K562 (cell line): Measurements from ENCODE around the gene GSTA2. TPM values are rescaled to one million over a fixed set of nuclear protein-coding genes. Genes with fewer than 3 reads are reported as not detected.

Source experiments
- ATAC-seq: fragments of 200-7000 bp; cut with Tn5 transposase; 3 replicates; pipeline ENCODE4 v1.9.1; 2020; ENCODE audit warnings: moderate library complexity
- BruUV-seq: library from RNA; stranded (reverse); fragments of 400-500 nt; replicated peaks from 2 replicates; lab custom pipeline; 2021; lab: Mats Ljungman, UMichigan
- CTCF ChIA-PET: fragments of 300-600 bp; formaldehyde crosslinking; extraction: SDS; loops from one replicate; lab custom pipeline; 2021; ENCODE audit warnings: low intra/inter-chr PET ratio; lab: Yijun Ruan, JAX
- POLR2A ChIA-PET: fragments of 300-600, 350-650 bp; sonication (Branson Sonifier 250); formaldehyde crosslinking; extraction: SDS; loops from one replicate; lab custom pipeline; 2021; ENCODE audit warnings: antibody characterized with exemption, inconsistent platforms; lab: Yijun Ruan, JAX
- DNase-seq, 4 experiments: peaks; one replicate each; pipeline versions ENCODE4 v3.0.0 to v3.0.0-alpha.2; 2011 to 2018; ENCODE audit warnings: low spot score in 3 of 4, mixed read lengths in 3 of 4; ENCODE audit errors: extremely low read depth in 1 of 4
- FAIRE-seq: peaks from 2 replicates; lab custom pipeline; 2011; peaks lifted over from hg19 to GRCh38; lab: Jason Lieb, UNC
- H2AFZ ChIP-seq: 2 replicates; pipeline ENCODE4 v1.6.0; 2011; ENCODE audit warnings: low read depth, low read length, control low read depth, inconsistent platforms
- H3K27ac ChIP-seq: fragments of 200-600 bp; 3 replicates; pipeline ENCODE4 v1.8.0; 2011; ENCODE audit warnings: low read depth, mild to moderate bottlenecking, control low read depth, inconsistent platforms, low read length, moderate library complexity, mixed read lengths; ENCODE audit errors: extremely low read depth
- H3K27me3 ChIP-seq, 2 experiments: fragments of 300-600 bp in 1 of 2; 2 replicates in 1 of 2; 3 replicates in 1 of 2; pipeline versions ENCODE4 v1.6.0 to v1.8.0; 2011; ENCODE audit warnings: inconsistent platforms in 2 of 2, low read length in 2 of 2, mild to moderate bottlenecking in 1 of 2, mixed read lengths in 1 of 2, moderate library complexity in 1 of 2; ENCODE audit not compliant: control insufficient read depth in 2 of 2, insufficient read depth in 2 of 2
- H3K36me3 ChIP-seq: fragments of 300-600 bp; 3 replicates; pipeline ENCODE4 v1.8.0; 2011; ENCODE audit warnings: mild to moderate bottlenecking, low read length, inconsistent platforms; ENCODE audit not compliant: control insufficient read depth, insufficient read depth
- H3K4me1 ChIP-seq, 2 experiments: fragments of 200-600 bp in 1 of 2; replicated peaks in 1 of 2; 2 replicates in 1 of 2; 3 replicates in 1 of 2; pipeline versions ENCODE4 v1.5.1 to v1.8.0; 2011; ENCODE audit warnings: inconsistent platforms in 2 of 2, low read length in 2 of 2, mild to moderate bottlenecking in 1 of 2, mixed read lengths in 1 of 2, moderate library complexity in 1 of 2; ENCODE audit not compliant: control insufficient read depth in 2 of 2, insufficient read depth in 2 of 2
- H3K4me2 ChIP-seq: 2 replicates; pipeline ENCODE4 v1.6.1; 2011; ENCODE audit warnings: low read length, control low read depth, inconsistent platforms, mixed read lengths; ENCODE audit not compliant: insufficient read depth
- H3K4me3 ChIP-seq: fragments of 200-600 bp; sonication (generic), shearing (Covaris generic); 2 replicates; pipeline ENCODE4 v1.5.1; 2016; ENCODE audit warnings: control low read depth, inconsistent platforms
- H3K79me2 ChIP-seq: fragments of 200-600 bp; 3 replicates; pipeline ENCODE4 v1.8.0; 2011; ENCODE audit warnings: low read length, inconsistent platforms; ENCODE audit not compliant: control insufficient read depth, insufficient read depth
- H3K9ac ChIP-seq, 2 experiments: 2 replicates each; pipeline versions ENCODE4 v1.6.0 to v1.6.1; 2011; ENCODE audit warnings: low read depth in 2 of 2, low read length in 2 of 2, control low read depth in 1 of 2, inconsistent platforms in 1 of 2, mild to moderate bottlenecking in 1 of 2, mixed read lengths in 1 of 2; ENCODE audit not compliant: insufficient read depth in 1 of 2
- H3K9me1 ChIP-seq: one replicate; pipeline ENCODE4 v1.6.0; 2011; ENCODE audit warnings: inconsistent platforms, mild to moderate bottlenecking, low read length, moderate library complexity; ENCODE audit not compliant: control insufficient read depth, insufficient read depth
- H3K9me3 ChIP-seq: replicated peaks from 2 replicates; pipeline ENCODE4 v1.5.1; 2011; ENCODE audit warnings: low read depth, low read length, inconsistent platforms; ENCODE audit not compliant: control insufficient read depth, insufficient read depth
- H4K20me1 ChIP-seq: replicated peaks from 2 replicates; pipeline ENCODE4 v1.6.1; 2011; ENCODE audit warnings: low read length, inconsistent platforms, mixed read lengths; ENCODE audit not compliant: control insufficient read depth, insufficient read depth
- ARID2 ChIP-seq: fragments of 450-650 bp; IDR thresholded peaks from 2 replicates; pipeline ENCODE4 v1.6.1; 2017; ENCODE audit warnings: antibody characterized with exemption, mild to moderate bottlenecking
- FOXK2 ChIP-seq, 2 experiments: fragments of 450-650 bp; IDR thresholded peaks in 1 of 2; conservative IDR thresholded peaks in 1 of 2; 2 replicates each; pipeline ENCODE4 v1.6.1; 2016; ENCODE audit warnings: low read depth in 2 of 2, mild to moderate bottlenecking in 1 of 2
- GTF2A2 ChIP-seq: IDR thresholded peaks from 2 replicates; pipeline ENCODE4 v1.6.1; 2016; ENCODE audit warnings: mild to moderate bottlenecking, missing genetic modification characterization, missing compliant biosample characterization
- KLF16 ChIP-seq: IDR thresholded peaks from 2 replicates; pipeline ENCODE4 v1.6.1; 2016; ENCODE audit warnings: antibody characterized with exemption
- PCBP1 ChIP-seq: fragments of 200-400 bp; formaldehyde crosslinking; IDR thresholded peaks from 2 replicates; pipeline ENCODE4 v1.6.1; 2018; ENCODE audit warnings: mild to moderate bottlenecking, low read depth, low read length; ENCODE audit not compliant: poor library complexity, severe bottlenecking
- POU5F1 ChIP-seq: fragments of 150-350 bp; IDR thresholded peaks from 2 replicates; pipeline ENCODE4 v1.6.1; 2014; ENCODE audit warnings: borderline replicate concordance, low read length, low read depth, mild to moderate bottlenecking; ENCODE audit not compliant: partially characterized antibody
- STAG1 ChIP-seq: sonication (generic); formaldehyde crosslinking; IDR thresholded peaks from 2 replicates; pipeline ENCODE4 v1.5.0; 2020; ENCODE audit warnings: missing genetic modification reagents, borderline replicate concordance
- ZNF316 ChIP-seq: fragments of 450-650 bp; IDR thresholded peaks from 2 replicates; pipeline ENCODE4 v1.6.1; 2016
- WGBS: fragments of 100-300 bp; shearing (Covaris generic); methylation state at CpG from one replicate; pipeline ENCODE4 v1.1.6; 2016; ENCODE audit warnings: low coverage, mixed read lengths; ENCODE audit not compliant: insufficient coverage; ENCODE audit errors: missing lambda C conversion rate; 5-methylcytosine and 5-hydroxymethylcytosine counted together
- in situ Hi-C: fragments of 300-500 bp; cut with MboI; formaldehyde crosslinking; loops from 4 replicates; pipeline ENCODE4 v1.15.0; 2018; ENCODE audit warnings: inconsistent platforms, mixed read lengths
- intact Hi-C: fragments of 100-400 bp; cut with micrococcal nuclease; formaldehyde crosslinking; loops from 2 replicates; pipeline ENCODE4 v1.14.2; 2022
- polyA plus RNA-seq, 8 experiments: library from polyadenylated mRNA; depleted of rRNA in 4 of 8; stranded (reverse) in 5 of 8; unstranded in 3 of 8; fragments of >200 nt; fragmentation: Nextera tagmentation in 2 of 8; fragmentation: Illumina TruSeq in 1 of 8; extraction: Ambion mirVana in 2 of 8; extraction: Trizol in 1 of 8; gene quantifications; 2 replicates each; pipeline versions ENCODE4 v1.2.1 to v1.2.3, GENCODE V29; 2011 to 2014; ENCODE audit warnings: inconsistent platforms in 1 of 8, missing spikeins in 1 of 8
- total RNA-seq, 7 experiments: library from RNA; depleted of rRNA in 6 of 7; stranded (reverse); fragments of >200 nt in 6 of 7; fragmentation: Illumina TruSeq in 2 of 7; extraction: Trizol in 2 of 7; gene quantifications; 2 replicates each; pipeline versions ENCODE4 v1.2.1 to v1.2.3, GENCODE V29; 2011 to 2021; ENCODE audit warnings: low replicate concordance in 1 of 7
- TF ChIP-seq, protein P1 (sequence below): fragments of 250-450 bp; sonication (Bioruptor Pico); IDR thresholded peaks from 2 replicates; pipeline ENCODE4 v1.4.0; 2020; ENCODE audit warnings: mild to moderate bottlenecking, moderate library complexity
- TF ChIP-seq, protein P2 (sequence below): fragments of 250-450 bp; sonication (Bioruptor Pico); IDR thresholded peaks from 2 replicates; pipeline ENCODE4 v1.8.0; 2021; ENCODE audit warnings: moderate library complexity, mild to moderate bottlenecking, inconsistent platforms
- TF ChIP-seq, protein P3 (sequence below): fragments of 200-800 bp; sonication (Bioruptor generic); IDR thresholded peaks from 2 replicates; pipeline ENCODE4 v1.6.1; 2016; ENCODE audit warnings: missing genetic modification characterization, missing compliant biosample characterization
- TF ChIP-seq, protein P4 (sequence below): fragments of 250-450 bp; sonication (Bioruptor Pico); IDR thresholded peaks from 2 replicates; pipeline ENCODE4 v1.9.0; 2021; ENCODE audit warnings: mild to moderate bottlenecking, inconsistent platforms

GSTA2 gene
- total and polyA plus RNA-seq, 9 of the 15 experiments (the other 6 are each of a cell fraction or from before 2014, with no cell fraction given): 0.11 to 0.24 (median 0.14) TPM; not detected in 3

DNA sequence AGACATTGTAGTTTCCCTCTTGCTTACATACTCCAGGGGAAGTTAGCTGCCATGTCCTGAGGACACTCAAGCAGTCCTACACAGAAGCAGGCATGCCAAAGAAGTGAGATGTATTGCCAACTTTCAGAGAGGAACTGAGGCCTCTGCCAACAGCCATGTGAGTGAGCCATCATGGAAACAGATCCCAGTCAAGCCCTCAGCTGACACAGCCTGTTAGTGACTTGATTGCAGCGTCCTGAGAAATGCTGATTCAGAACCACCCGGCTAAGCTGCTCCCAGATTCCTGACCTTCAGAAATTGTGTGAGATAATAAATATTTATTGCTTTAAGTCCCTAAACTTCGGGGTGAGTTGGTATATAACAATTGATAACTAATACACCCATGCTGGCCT lies 38.1 kb downstream of the GSTA2 start:
- in situ Hi-C loops (loop anchor here (10.0 kb wide), 1 partner anchor 330 kb away; no protein-coding TSS in a partner anchor), intact Hi-C loops (loop anchor here (2.0 to 10.0 kb wide), 2 partner anchors 38 to 270 kb away; partner anchors contain the start of genes GSTA2 and GSTA4)
- Histone ChIP-seq H3K36me3 (no peaks in the 10 kb centered on the region), H4K20me1 (no peaks in the 10 kb centered on the region), H3K9me3 (no peaks in the 10 kb centered on the region), H3K4me3 (no peak overlapping the region), H3K27ac (no peak overlapping the region; the same call in 2 of the 3 replicates), H2AFZ (peak overlapping the region; percentile 76), H3K9ac (no peak overlapping the region), H3K27me3 (no peaks in the 10 kb centered on the region), H3K79me2 (no peaks in the 10 kb centered on the region), H3K4me2 (peak overlapping the region; percentile 36; the same call in 1 of the 2 replicates), H3K9me1 (no peaks in the 10 kb centered on the region), H3K4me1 (peaks cover 14 to 32% of the 10 kb centered on the region in 2 experiments)
- no TSS peak for BruUV-seq
- CTCF ChIA-PET: interaction anchor here (0.5 to 0.6 kb wide), 2 partner anchors 24 to 438 kb away, joined by 3 read pairs; no protein-coding TSS in a partner anchor
- peak in 2 of 4 experiments; percentile 14 to 29 for DNase-seq
- 14% methylated on average over 3 of the region's 3 CpGs for WGBS
- FAIRE-seq: peak; percentile 58
- POLR2A ChIA-PET: interaction anchor here (0.7 kb wide), 1 partner anchor 588 kb away, joined by 3 read pairs; no protein-coding TSS in a partner anchor
- ATAC-seq: peak; percentile 41
- TF ChIP-seq ZNF316: peak; percentile 86
- TF ChIP-seq, protein P1, sequence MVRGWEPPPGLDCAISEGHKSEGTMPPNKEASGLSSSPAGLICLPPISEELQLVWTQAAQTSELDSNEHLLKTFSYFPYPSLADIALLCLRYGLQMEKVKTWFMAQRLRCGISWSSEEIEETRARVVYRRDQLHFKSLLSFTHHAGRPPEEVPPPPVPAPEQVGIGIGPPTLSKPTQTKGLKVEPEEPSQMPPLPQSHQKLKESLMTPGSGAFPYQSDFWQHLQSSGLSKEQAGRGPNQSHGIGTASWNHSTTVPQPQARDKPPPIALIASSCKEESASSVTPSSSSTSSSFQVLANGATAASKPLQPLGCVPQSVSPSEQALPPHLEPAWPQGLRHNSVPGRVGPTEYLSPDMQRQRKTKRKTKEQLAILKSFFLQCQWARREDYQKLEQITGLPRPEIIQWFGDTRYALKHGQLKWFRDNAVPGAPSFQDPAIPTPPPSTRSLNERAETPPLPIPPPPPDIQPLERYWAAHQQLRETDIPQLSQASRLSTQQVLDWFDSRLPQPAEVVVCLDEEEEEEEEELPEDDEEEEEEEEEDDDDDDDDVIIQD (CRISPR knock-in tag): no peak
- TF ChIP-seq STAG1 (CRISPR knock-in tag): no peak
- TF ChIP-seq, protein P2, sequence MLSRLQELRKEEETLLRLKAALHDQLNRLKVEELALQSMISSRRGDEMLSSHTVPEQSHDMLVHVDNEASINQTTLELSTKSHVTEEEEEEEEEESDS (CRISPR knock-in tag): no peak
- TF ChIP-seq FOXK2 (conservative IDR thresholded peaks at IDR 0.05 in 1 of 2, IDR thresholded peaks at IDR 0.05 in 1 of 2; ENCODE audit: low read depth in 2 of 2): no peak
- TF ChIP-seq GTF2A2: no peak
- TF ChIP-seq, protein P3, sequence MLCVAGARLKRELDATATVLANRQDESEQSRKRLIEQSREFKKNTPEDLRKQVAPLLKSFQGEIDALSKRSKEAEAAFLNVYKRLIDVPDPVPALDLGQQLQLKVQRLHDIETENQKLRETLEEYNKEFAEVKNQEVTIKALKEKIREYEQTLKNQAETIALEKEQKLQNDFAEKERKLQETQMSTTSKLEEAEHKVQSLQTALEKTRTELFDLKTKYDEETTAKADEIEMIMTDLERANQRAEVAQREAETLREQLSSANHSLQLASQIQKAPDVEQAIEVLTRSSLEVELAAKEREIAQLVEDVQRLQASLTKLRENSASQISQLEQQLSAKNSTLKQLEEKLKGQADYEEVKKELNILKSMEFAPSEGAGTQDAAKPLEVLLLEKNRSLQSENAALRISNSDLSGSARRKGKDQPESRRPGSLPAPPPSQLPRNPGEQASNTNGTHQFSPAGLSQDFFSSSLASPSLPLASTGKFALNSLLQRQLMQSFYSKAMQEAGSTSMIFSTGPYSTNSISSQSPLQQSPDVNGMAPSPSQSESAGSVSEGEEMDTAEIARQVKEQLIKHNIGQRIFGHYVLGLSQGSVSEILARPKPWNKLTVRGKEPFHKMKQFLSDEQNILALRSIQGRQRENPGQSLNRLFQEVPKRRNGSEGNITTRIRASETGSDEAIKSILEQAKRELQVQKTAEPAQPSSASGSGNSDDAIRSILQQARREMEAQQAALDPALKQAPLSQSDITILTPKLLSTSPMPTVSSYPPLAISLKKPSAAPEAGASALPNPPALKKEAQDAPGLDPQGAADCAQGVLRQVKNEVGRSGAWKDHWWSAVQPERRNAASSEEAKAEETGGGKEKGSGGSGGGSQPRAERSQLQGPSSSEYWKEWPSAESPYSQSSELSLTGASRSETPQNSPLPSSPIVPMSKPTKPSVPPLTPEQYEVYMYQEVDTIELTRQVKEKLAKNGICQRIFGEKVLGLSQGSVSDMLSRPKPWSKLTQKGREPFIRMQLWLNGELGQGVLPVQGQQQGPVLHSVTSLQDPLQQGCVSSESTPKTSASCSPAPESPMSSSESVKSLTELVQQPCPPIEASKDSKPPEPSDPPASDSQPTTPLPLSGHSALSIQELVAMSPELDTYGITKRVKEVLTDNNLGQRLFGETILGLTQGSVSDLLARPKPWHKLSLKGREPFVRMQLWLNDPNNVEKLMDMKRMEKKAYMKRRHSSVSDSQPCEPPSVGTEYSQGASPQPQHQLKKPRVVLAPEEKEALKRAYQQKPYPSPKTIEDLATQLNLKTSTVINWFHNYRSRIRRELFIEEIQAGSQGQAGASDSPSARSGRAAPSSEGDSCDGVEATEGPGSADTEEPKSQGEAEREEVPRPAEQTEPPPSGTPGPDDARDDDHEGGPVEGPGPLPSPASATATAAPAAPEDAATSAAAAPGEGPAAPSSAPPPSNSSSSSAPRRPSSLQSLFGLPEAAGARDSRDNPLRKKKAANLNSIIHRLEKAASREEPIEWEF (CRISPR knock-in tag): no peak
- TF ChIP-seq PCBP1: no peak
- no peak for TF ChIP-seq POU5F1
- TF ChIP-seq, protein P4, sequence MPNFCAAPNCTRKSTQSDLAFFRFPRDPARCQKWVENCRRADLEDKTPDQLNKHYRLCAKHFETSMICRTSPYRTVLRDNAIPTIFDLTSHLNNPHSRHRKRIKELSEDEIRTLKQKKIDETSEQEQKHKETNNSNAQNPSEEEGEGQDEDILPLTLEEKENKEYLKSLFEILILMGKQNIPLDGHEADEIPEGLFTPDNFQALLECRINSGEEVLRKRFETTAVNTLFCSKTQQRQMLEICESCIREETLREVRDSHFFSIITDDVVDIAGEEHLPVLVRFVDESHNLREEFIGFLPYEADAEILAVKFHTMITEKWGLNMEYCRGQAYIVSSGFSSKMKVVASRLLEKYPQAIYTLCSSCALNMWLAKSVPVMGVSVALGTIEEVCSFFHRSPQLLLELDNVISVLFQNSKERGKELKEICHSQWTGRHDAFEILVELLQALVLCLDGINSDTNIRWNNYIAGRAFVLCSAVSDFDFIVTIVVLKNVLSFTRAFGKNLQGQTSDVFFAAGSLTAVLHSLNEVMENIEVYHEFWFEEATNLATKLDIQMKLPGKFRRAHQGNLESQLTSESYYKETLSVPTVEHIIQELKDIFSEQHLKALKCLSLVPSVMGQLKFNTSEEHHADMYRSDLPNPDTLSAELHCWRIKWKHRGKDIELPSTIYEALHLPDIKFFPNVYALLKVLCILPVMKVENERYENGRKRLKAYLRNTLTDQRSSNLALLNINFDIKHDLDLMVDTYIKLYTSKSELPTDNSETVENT (CRISPR knock-in tag): no peak
- TF ChIP-seq ARID2: no peak
- no peak for TF ChIP-seq KLF16
